T-helper 2 cell treated with Interferon-gamma antibody and Interleukin-4, amounts not matched to agents 5 μg/mL and 100 μg/mL, for 36 hours (primary cell): Measurements from ENCODE around the gene PDE4A.
"Not testable (repeated sequence)": the region's sequence is repeated elsewhere in the genome, so short reads cannot be mapped to it uniquely, and the experiment has no call there.

Experiments used
- DNase-seq: peaks from one replicate; pipeline ENCODE4 v3.0.0; 2021; ENCODE audit warnings: low spot score
- H3K27ac Mint-ChIP-seq: one replicate; pipeline ENCODE4 v1.8.0; 2021; ENCODE audit warnings: mild to moderate bottlenecking, mixed read lengths
- H3K27me3 Mint-ChIP-seq: one replicate; pipeline ENCODE4 v1.8.0; 2021; ENCODE audit warnings: low read depth, mixed read lengths
- H3K36me3 Mint-ChIP-seq: one replicate; pipeline ENCODE4 v1.8.0; 2021; ENCODE audit warnings: low read depth, mixed read lengths
- H3K4me1 Mint-ChIP-seq: one replicate; pipeline ENCODE4 v1.8.0; 2021; ENCODE audit warnings: low read depth, mixed read lengths
- H3K4me3 Mint-ChIP-seq: one replicate; pipeline ENCODE4 v1.8.0; 2022; ENCODE audit warnings: mild to moderate bottlenecking, moderate library complexity, mixed read lengths
- H3K9me3 Mint-ChIP-seq: one replicate; pipeline ENCODE4 v1.8.0; 2021; ENCODE audit warnings: mixed read lengths

The PDE4A gene

DNA sequence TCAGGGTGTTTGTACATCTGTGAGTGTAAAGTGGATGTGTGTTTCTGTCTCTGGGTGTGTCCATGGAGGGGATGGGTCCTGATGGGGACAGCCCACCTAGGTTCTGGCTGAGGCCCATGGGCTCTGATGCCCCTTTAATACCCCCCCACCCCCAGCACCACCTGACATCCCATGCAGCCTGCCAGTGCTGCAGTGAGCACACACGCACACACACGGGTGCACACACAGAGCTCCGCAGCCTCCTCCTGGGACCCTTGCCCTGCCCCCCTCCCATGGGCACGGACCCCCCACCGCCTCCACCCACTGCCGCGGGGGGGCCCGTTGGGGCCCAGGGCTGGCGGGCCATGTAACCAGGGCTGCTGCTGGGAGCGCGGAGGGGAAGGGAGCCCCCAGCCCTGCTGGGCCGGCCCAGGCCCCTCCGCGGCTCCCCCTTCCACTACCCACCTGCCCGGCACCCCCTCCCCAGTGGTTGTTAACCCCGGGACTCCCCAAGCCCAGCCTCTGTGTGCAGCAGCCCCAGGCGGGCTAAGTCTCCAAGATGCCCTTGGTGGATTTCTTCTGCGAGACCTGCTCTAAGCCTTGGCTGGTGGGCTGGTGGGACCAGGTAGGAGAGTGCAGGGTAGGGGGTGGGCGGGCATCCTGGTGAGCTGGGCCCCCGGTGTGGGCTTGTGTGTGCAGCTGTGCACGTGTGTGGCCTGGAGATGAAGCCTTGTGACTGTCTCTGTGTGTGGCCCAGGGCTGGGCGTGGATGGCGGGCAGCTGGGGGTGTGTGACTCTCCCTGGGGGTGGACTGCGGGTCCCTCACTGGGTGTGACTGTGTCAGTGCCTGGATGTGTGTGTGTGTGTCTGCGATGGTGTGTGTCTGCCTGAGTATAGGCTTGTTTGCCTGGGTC, 32.6 kb downstream of the PDE4A start:
- DNase-seq, result no peak
- H3K9me3 Mint-ChIP-seq, result no peaks in the 10 kb centered on the region
- no peaks in the 10 kb centered on the region for H3K27me3 Mint-ChIP-seq
- H3K4me3 Mint-ChIP-seq, result no peak overlapping the region
- peaks cover 11% of the 10 kb centered on the region for H3K4me1 Mint-ChIP-seq
- H3K36me3 Mint-ChIP-seq, result peaks cover 33% of the 10 kb centered on the region
- peak overlapping the region; percentile 4 for H3K27ac Mint-ChIP-seq

DNA sequence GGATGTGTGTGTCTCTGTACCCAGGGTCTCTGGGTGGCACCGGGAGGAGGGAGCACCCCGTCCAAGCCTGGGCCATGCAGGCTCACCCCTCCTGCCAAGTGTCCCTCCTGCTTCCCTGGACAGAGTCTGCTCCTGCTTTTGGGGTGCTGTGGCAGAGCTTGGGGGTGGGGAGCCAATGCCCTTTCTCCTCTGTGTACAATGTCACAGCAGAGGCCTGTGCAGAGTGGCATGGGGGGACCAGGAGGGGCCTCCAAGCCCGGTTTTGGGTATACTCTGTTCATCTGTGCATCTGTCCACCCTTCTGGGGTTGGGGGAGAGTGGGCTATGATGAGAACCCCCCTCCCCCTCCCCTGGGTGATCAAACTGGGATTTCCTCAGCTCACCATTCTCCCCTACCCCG, 33.5 kb downstream of the PDE4A start:
- Mint-ChIP-seq H3K36me3 (peaks cover 28% of the 10 kb centered on the region), H3K27ac (no peak overlapping the region), H3K27me3 (no peaks in the 10 kb centered on the region), H3K9me3 (no peaks in the 10 kb centered on the region), H3K4me1 (peaks cover 11% of the 10 kb centered on the region), H3K4me3 (no peak overlapping the region)
- no peak for DNase-seq

DNA sequence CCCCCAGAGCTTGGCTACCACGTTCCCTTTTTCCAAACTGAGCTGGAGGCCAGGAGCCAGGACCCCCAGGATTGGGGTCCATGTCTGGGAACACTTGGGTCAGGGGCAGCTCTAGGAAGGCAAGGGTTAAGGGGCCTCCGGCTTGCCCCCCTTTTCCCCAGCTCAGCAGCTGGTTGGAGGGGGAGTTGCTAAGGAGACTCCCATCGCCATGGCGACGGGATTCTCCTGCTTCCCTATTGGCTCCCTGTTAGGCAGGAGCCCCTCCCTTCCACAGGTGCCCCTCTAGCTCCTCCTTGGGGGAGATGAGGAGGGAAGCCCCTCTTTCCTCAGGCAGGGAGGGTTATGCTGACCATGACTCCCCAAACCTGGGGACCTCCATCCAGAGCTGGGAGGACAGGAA, 33.9 kb downstream of the PDE4A start:
- Mint-ChIP-seq H3K4me3 (no peak overlapping the region), H3K27me3 (no peaks in the 10 kb centered on the region), H3K27ac (no peak overlapping the region), H3K9me3 (no peaks in the 10 kb centered on the region), H3K36me3 (peaks cover 25% of the 10 kb centered on the region), H3K4me1 (peaks cover 11% of the 10 kb centered on the region)
- no peak for DNase-seq

DNA sequence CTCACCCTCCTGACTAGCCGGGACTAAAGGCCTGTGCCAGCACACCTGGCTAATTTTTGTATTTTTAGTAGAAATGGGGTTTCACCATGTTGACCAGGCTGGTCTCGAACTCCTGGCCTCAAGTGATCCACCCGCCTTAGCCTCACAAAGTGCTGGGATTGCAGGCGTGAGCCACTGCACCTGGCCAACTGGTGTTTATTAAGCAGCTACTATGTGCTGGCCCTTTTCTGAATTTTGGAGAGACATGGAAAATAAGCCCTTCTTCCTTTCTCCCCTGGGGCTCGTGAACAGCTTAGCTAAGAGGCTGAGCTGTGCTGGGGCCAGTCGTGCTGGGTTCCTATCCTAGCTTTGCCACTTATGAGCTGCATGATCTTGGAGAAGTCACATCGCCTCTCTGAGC, 38.4 kb downstream of the PDE4A start:
- not testable (repeated sequence) for H3K4me1 Mint-ChIP-seq, H3K4me3 Mint-ChIP-seq, H3K9me3 Mint-ChIP-seq, H3K27ac Mint-ChIP-seq, DNase-seq, H3K27me3 Mint-ChIP-seq
- peaks cover 23% of the 10 kb centered on the region for H3K36me3 Mint-ChIP-seq

DNA sequence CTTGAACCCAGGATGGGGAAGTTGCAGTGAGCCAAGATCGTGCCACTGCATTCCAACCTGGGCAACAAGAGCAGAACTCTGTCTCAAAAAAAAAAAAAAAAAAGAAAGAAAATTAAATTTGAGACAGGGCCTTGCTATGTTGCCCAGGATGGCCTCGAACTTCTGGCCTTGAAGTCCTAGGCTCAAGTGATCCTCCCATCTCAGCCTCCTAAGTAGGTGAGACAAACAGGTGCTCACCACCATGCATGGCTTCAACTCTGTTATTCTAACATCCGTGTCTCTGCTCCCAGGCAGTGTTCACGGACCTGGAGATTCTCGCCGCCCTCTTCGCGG, 40.3 kb downstream of the PDE4A start:
- peaks cover 30% of the 10 kb centered on the region for H3K36me3 Mint-ChIP-seq
- peaks cover 5% of the 10 kb centered on the region for H3K4me1 Mint-ChIP-seq
- peak overlapping the region; percentile 20 for H3K27ac Mint-ChIP-seq
- no peaks in the 10 kb centered on the region for H3K9me3 Mint-ChIP-seq
- no peaks in the 10 kb centered on the region for H3K27me3 Mint-ChIP-seq
- DNase-seq, result no peak
- H3K4me3 Mint-ChIP-seq, result no peak overlapping the region

DNA sequence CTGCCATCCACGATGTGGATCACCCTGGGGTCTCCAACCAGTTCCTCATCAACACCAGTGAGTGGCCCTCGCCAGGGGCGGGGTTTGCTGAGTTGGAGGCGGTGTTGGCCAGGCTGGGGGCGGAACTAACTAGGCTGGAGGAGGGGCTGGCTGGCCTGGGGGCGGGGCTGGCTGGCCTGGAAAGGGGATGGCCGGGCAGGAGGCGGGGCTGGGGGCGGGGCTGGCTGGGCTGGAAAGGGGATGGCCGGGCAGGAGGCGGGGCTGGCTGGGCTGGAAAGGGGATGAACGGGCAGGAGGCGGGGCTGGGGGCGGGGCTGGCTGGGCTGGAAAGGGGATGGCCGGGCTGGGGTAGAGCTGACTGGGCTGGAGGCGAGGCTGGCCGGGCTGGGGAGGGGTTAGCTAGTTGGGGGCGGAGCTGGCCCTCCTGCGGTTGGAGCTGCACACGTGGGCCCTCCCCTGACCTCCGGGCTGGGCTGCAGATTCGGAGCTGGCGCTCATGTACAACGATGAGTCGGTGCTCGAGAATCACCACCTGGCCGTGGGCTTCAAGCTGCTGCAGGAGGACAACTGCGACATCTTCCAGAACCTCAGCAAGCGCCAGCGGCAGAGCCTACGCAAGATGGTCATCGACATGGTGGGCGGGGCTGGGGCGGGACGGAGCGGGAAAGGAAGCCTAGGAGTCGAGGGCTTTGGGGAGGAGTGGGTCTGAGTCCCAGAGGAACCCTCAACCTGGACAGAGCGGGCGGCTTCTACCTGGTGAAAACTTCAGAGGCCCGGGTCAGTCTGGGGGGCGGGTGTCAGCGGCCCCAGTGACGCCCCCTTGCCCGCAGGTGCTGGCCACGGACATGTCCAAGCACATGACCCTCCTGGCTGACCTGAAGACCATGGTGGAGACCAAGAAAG, 41.0 kb downstream of the PDE4A start:
- Mint-ChIP-seq H3K27me3 (no peaks in the 10 kb centered on the region), H3K36me3 (peaks cover 26% of the 10 kb centered on the region), H3K27ac (peak overlapping the region; percentile 20), H3K4me1 (peaks cover 5% of the 10 kb centered on the region), H3K9me3 (no peaks in the 10 kb centered on the region), H3K4me3 (peak overlapping the region; percentile 7)
- DNase-seq, result peak; percentile 85

DNA sequence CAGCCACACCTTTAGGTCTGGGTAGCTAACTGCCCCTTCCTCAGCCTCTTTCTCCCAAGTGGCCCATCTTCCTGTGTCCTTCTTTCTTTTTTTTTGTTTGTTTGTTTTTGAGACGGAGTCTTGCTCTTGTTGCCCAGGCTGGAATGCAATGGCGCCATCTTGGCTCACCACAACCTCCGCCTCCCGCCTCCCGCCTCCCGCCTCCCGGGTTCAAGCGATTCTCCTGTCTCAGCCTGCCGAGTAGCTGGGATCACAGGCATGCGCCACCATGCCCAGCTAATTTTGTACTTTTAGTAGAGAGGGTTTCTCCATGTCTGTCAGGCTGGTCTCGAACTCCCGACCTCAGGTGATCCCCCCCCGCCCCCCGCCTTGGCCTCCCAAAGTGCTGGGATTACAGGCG, 41.7 kb downstream of the PDE4A start:
- DNase-seq, H3K27ac Mint-ChIP-seq, H3K9me3 Mint-ChIP-seq, H3K27me3 Mint-ChIP-seq, H3K4me1 Mint-ChIP-seq, H3K4me3 Mint-ChIP-seq: not testable (repeated sequence)
- peaks cover 31% of the 10 kb centered on the region for H3K36me3 Mint-ChIP-seq

DNA sequence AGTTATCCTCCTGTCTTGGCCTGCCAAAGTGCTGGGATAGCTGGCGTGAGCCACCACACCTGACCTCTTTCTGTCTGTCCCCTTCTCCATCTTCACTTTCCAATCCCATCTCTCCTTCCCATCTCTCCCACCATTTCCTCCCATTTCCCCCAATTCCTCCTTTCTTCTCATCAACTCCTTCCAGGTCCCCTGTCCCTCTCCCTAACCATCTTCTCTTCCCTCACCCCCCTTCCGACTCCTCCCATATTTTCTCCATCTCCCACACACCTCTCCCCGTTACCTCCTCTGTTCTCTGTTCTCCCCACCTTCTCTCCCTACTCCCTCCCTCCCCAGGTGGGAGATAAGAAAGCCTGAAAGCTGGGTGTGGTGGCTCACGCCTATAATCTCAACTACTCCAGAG, 42.2 kb downstream of the PDE4A start:
- H3K27ac Mint-ChIP-seq, result peak overlapping the region; percentile 2
- no peak for DNase-seq
- no peaks in the 10 kb centered on the region for H3K9me3 Mint-ChIP-seq
- H3K27me3 Mint-ChIP-seq, result no peaks in the 10 kb centered on the region
- H3K4me1 Mint-ChIP-seq, result peaks cover 5% of the 10 kb centered on the region
- no peak overlapping the region for H3K4me3 Mint-ChIP-seq
- H3K36me3 Mint-ChIP-seq, result peaks cover 30% of the 10 kb centered on the region

DNA sequence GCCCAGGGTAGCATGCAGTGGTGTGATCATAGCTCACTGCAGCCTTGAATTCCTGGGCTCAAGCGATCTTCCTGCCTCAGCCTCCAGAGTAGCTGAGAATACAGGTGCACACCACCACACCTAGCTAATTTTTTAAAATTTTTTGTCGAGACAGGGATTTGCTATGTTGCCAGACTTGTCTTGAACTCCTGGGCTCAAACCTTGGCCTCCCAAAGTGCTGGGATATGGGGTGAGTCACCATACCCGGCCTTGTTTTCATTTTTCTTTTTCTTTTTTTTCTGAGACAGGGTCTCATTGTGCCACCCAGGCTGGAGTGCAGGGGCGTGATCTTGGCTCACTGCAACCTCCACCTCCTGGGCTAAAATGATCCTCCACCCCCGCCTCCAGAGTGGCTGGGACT, 44.1 kb downstream of the PDE4A start:
- H3K4me1 Mint-ChIP-seq, result peaks cover 5% of the 10 kb centered on the region
- no peak overlapping the region for H3K27ac Mint-ChIP-seq
- no peak for DNase-seq
- peaks cover 41% of the 10 kb centered on the region for H3K36me3 Mint-ChIP-seq
- no peak overlapping the region for H3K4me3 Mint-ChIP-seq
- H3K27me3 Mint-ChIP-seq, result no peaks in the 10 kb centered on the region
- H3K9me3 Mint-ChIP-seq, result no peaks in the 10 kb centered on the region

DNA sequence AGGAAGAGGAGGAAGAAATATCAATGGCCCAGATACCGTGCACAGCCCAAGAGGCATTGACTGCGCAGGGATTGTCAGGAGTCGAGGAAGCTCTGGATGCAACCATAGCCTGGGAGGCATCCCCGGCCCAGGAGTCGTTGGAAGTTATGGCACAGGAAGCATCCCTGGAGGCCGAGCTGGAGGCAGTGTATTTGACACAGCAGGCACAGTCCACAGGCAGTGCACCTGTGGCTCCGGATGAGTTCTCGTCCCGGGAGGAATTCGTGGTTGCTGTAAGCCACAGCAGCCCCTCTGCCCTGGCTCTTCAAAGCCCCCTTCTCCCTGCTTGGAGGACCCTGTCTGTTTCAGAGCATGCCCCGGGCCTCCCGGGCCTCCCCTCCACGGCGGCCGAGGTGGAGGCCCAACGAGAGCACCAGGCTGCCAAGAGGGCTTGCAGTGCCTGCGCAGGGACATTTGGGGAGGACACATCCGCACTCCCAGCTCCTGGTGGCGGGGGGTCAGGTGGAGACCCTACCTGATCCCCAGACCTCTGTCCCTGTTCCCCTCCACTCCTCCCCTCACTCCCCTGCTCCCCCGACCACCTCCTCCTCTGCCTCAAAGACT, 46.9 kb downstream of the PDE4A start:
- Mint-ChIP-seq H3K4me3 (no peak overlapping the region), H3K9me3 (no peaks in the 10 kb centered on the region), H3K36me3 (peaks cover 34% of the 10 kb centered on the region), H3K27ac (no peak overlapping the region), H3K27me3 (no peaks in the 10 kb centered on the region), H3K4me1 (peaks cover 4% of the 10 kb centered on the region)
- DNase-seq, result no peak

DNA sequence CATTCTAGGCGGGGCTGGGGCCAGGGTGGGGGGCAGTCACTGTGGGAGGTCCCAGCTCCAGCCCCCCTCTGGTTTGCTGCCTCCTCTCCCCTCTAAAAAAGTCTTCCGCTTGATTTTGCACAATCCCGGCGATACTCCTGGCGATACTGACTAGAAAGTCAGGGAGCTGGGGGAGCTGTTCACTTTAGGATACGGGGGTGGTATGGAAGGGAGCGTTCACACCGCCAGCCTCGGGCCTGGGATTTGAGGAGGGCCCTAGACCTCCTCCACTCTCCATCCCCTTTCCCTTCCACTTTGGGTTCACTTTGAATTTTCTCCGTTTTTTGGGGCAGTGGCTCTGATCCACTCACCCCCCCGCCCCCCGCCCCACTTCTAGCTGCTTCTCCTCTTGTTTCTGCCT, 47.8 kb downstream of the PDE4A start:
- peaks cover 27% of the 10 kb centered on the region for H3K36me3 Mint-ChIP-seq
- DNase-seq, result no peak
- H3K27ac Mint-ChIP-seq, result no peak overlapping the region
- no peak overlapping the region for H3K4me3 Mint-ChIP-seq
- no peaks in the 10 kb centered on the region for H3K27me3 Mint-ChIP-seq
- H3K9me3 Mint-ChIP-seq, result no peaks in the 10 kb centered on the region
- peaks cover 3% of the 10 kb centered on the region for H3K4me1 Mint-ChIP-seq

DNA sequence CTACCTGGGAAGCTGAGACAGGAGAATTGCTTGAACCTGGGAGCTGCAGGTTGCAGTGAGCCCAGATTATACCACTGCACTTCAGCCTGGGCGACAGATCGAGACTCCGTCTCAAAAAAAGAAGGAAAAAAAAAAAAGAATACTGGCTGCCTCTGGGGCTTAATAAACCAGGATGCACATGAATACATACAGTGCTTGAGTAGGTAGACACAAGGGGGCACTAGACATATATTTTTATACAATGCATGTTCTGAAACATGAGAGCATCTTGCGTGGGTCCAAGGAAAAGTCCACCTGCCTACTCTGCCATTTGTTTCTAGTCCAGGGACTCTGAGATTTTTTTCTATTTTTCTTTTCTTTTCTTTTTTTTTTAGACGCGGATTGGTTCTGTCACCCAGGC, 51.6 kb downstream of the PDE4A start:
- Mint-ChIP-seq H3K27me3 (no peaks in the 10 kb centered on the region), H3K27ac (no peak overlapping the region), H3K9me3 (no peaks in the 10 kb centered on the region), H3K36me3 (peaks cover 15% of the 10 kb centered on the region), H3K4me1 (peaks cover 11% of the 10 kb centered on the region), H3K4me3 (no peak overlapping the region)
- DNase-seq, result no peak

DNA sequence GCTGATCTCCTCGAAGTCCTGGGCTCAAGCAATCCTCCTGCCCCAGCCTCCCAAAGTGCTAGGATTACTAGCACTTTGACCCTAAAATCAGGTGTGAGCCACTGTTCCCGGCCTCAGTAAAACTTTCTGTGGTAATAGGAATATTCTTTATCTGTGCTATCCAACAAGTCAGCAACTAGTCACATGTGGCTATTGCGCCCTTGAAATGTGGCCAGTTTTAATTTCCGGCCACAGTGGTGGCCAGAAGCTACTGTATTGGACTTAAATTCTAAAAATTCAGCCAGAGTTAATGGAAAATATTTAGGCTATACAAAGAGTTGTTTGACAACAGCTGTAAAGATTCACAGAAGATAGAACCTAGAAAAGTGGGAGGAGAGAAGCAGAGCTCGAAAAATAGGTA, 52.9 kb downstream of the PDE4A start:
- H3K4me3 Mint-ChIP-seq, result no peak overlapping the region
- H3K27me3 Mint-ChIP-seq, result no peaks in the 10 kb centered on the region
- H3K9me3 Mint-ChIP-seq, result no peaks in the 10 kb centered on the region
- no peak overlapping the region for H3K27ac Mint-ChIP-seq
- H3K4me1 Mint-ChIP-seq, result peaks cover 14% of the 10 kb centered on the region
- DNase-seq, result no peak
- peaks cover 12% of the 10 kb centered on the region for H3K36me3 Mint-ChIP-seq

DNA sequence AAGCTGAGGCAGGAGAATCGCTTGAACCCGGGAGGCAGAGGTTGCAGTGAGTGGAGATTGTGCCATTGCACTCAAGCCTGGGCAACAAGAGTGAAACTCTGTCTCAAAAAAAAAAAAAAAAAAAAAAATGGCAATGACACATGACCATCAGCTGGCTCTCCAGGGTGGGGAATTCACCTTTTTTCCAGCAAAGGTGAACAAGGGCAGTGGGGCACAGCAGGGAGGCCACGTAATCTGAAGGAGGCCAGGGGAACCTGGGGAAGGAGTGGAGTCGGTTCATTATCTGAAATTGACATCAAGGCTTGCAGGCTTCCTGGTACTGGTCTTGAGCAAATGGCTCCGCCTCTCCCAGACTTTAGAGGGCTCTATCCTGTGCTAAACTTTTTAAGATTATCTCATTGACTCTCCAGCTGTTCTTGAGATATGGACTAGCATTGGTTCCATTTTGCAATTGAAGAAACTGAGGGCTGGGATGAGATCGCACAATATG, 54.7 kb downstream of the PDE4A start:
- Mint-ChIP-seq H3K27me3 (no peaks in the 10 kb centered on the region), H3K4me3 (no peak overlapping the region), H3K36me3 (no peaks in the 10 kb centered on the region), H3K9me3 (no peaks in the 10 kb centered on the region), H3K4me1 (peaks cover 25% of the 10 kb centered on the region), H3K27ac (no peak overlapping the region)
- DNase-seq, result no peak
